T-helper 17 cell (primary cell): ENCODE results near the gene NXNL1. TPM values are rescaled to one million over a fixed set of nuclear protein-coding genes. Genes with fewer than 3 reads are reported as not detected.

Experiments
- ATAC-seq: fragments of 150-1000 bp; cut with Tn5 transposase; 2 replicates; pipeline ENCODE4 v1.10.0; 2021; ENCODE audit warnings: mild to moderate bottlenecking, moderate library complexity
- DNase-seq, 3 donors: peaks; one replicate each; pipeline versions ENCODE4 v3.0.0 to v3.0.0-alpha.2; 2020 to 2021
- H3K9me3 ChIP-seq: one replicate; pipeline ENCODE4 v1.7.0; 2013; ENCODE audit warnings: low read length, mild to moderate bottlenecking; ENCODE audit not compliant: control insufficient read depth, poor library complexity, severe bottlenecking
- H3K27ac Mint-ChIP-seq: one replicate; pipeline ENCODE4 v1.8.0; 2022; ENCODE audit warnings: mild to moderate bottlenecking, moderate library complexity, mixed read lengths
- H3K27me3 Mint-ChIP-seq: one replicate; pipeline ENCODE4 v1.8.0; 2022; ENCODE audit warnings: mixed read lengths
- H3K36me3 Mint-ChIP-seq: one replicate; pipeline ENCODE4 v1.8.0; 2022; ENCODE audit warnings: low read depth, mixed read lengths
- H3K4me1 Mint-ChIP-seq: one replicate; pipeline ENCODE4 v1.8.0; 2022; ENCODE audit warnings: mild to moderate bottlenecking, mixed read lengths
- H3K4me3 Mint-ChIP-seq: one replicate; pipeline ENCODE4 v1.8.0; 2022; ENCODE audit warnings: mild to moderate bottlenecking, moderate library complexity, mixed read lengths
- total RNA-seq, 4 donors: library from RNA in 2 of 4; stranded (reverse) in 2 of 4; gene quantifications; one replicate each; pipeline ENCODE4 v1.2.3 and lab custom pipeline; 2022 to 2026

NXNL1 gene
- total RNA-seq, 2 donors from 2014 or later: not detected

DNA sequence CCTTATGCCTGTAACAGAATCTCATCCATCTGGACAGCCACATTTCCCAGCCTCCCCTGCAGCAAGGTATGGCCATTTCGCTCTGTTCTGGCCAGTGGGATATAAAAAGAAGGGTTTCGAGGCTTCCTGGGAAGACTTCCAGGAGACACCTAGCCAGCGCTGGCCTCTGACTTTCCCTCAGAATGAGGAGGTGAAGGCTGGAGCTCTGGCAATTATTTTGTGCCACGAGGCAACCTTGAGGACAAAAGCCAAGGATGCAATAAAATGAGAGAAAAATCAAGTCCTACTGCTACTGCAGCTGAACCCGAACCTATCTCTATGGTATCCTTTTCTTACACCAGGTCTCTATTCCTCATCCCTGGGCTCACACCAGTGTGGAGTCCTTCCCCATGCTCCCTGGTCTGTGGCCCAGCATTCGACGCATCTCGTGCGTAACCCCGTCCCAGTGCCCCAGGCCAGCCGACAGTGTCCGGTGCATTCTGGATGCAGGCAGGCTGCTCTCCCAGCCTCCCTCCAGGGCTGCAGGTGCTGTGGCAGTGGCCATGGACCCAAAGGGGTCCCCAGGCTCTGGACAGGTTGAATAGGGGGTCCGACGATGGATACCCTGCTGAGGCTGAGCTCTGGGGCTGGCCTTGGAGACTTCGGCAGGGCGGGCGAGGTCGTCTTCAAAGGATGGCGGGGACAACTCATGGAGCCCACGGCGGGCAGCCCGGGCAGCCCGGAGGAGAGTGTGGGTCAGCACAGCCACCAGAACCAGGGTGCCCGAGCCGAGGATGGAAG lies 24.4 kb downstream of the NXNL1 start:
- H3K36me3 Mint-ChIP-seq: no peaks in the 10 kb centered on the region
- no peaks in the 10 kb centered on the region for H3K9me3 ChIP-seq
- ATAC-seq: no peak
- DNase-seq: no peak
- no peaks in the 10 kb centered on the region for H3K4me1 Mint-ChIP-seq
- no peak overlapping the region for H3K4me3 Mint-ChIP-seq
- H3K27me3 Mint-ChIP-seq: no peaks in the 10 kb centered on the region
- H3K27ac Mint-ChIP-seq: no peak overlapping the region

DNA sequence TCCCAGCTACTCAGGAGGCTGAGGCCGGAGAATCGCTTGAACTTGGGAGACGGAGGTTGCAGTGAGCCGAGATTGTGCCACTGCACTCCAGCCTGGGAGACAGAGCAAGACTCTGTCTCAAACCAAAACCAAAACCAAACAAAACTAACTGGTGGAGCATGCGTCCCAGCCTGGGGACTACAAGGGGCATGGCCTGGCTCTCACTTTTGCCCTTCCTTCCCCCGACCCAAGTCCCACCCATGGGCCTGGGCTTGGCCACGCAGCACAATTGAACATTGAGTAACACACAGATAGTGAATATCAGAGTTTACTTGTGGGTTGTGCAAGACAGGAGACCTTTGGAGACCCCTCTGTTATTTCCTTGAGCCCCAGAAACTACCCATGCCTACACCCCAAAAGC lies 25.5 kb downstream of the NXNL1 start:
- Mint-ChIP-seq H3K4me1 (no peaks in the 10 kb centered on the region), H3K4me3 (no peak overlapping the region), H3K27me3 (no peaks in the 10 kb centered on the region), H3K36me3 (no peaks in the 10 kb centered on the region), H3K27ac (no peak overlapping the region)
- DNase-seq (no peak), ATAC-seq (no peak)
- no peaks in the 10 kb centered on the region for H3K9me3 ChIP-seq

DNA sequence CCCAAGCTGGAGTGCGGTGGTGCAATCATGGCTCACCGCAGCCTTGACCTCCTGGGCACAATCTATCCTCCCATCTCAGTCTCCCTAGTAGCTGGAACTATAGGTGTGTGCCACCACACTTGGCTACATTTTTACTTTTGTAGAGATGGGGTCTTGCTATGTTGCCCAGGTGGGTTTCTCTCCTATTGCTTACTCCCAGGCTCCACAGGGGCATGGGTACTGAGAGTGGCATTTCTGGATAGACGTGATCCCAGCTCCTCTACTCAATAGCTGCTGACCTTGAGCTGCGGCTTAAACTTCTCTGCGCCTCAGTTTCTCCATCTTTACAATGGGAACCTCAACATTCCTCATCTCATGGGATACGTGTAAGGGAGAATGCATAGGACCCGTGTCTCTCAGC lies 29.3 kb downstream of the NXNL1 start:
- Mint-ChIP-seq H3K4me1 (no peaks in the 10 kb centered on the region), H3K36me3 (no peaks in the 10 kb centered on the region), H3K27me3 (no peaks in the 10 kb centered on the region), H3K4me3 (no peak overlapping the region), H3K27ac (no peak overlapping the region)
- DNase-seq (no peak), ATAC-seq (no peak)
- H3K9me3 ChIP-seq: no peaks in the 10 kb centered on the region

DNA sequence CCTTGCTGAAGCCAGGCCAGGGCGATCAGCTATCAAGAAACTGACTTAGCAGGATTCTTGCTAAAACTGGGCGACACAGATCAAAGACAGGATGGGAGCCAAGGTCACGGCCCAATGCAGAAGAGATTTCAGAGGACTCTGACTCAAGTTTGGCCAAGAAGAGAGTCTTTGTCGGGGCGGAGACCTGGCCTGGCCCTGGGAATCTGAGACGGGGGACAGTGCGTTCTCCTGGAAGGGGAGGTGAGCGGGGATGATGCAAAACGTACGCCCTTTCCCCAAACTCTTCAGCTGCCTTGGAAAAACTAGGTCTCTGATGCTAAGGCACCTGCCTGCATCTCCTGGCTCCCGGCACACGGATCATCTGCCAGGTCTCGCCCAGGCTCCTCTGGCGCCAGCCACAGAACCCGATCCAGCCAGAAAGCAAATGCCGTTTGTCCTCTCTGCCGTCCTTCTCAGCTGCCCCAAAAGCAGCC lies 31.0 kb downstream of the NXNL1 start:
- Mint-ChIP-seq H3K27me3 (no peaks in the 10 kb centered on the region), H3K4me3 (no peak overlapping the region), H3K36me3 (no peaks in the 10 kb centered on the region), H3K27ac (no peak overlapping the region), H3K4me1 (peaks cover 3% of the 10 kb centered on the region)
- H3K9me3 ChIP-seq: no peaks in the 10 kb centered on the region
- ATAC-seq (no peak), DNase-seq (no peak)

DNA sequence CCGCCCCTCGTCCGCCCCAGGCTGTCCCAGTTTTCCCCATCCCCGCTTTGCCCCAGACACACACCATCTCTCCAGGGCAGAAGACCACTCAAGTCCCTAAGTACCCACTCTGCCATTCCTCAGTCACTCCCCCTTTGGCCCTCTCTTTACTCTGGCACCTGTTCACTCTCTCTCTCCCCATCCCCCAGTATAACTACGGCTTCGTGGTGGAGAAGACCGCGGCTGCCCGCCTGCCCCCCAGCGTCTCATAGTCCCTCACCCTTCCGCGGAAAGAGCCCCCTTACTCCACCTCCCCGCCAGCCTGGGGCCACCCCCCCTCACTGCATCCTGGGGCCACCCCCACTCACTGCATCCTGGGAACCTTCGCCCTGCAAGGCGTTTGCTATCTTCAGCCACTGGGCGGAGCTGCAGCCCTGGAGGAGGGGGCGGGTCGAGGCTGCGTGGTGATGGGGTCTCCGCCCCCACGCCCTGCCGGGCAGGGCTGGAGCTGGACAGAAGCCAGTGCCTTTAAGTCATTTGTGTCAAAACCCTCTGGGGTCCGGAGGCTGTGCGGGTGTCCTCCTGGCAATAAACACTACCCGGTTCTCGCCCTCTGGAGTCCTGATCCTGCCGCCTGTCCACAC lies 35.9 kb downstream of the NXNL1 start:
- no peaks in the 10 kb centered on the region for H3K9me3 ChIP-seq
- DNase-seq (no peak), ATAC-seq (peak; percentile 62)
- H3K27ac Mint-ChIP-seq: no peak overlapping the region
- no peaks in the 10 kb centered on the region for H3K27me3 Mint-ChIP-seq
- peaks cover 18% of the 10 kb centered on the region for H3K4me1 Mint-ChIP-seq
- H3K36me3 Mint-ChIP-seq: peaks cover 2% of the 10 kb centered on the region
- H3K4me3 Mint-ChIP-seq: no peak overlapping the region

DNA sequence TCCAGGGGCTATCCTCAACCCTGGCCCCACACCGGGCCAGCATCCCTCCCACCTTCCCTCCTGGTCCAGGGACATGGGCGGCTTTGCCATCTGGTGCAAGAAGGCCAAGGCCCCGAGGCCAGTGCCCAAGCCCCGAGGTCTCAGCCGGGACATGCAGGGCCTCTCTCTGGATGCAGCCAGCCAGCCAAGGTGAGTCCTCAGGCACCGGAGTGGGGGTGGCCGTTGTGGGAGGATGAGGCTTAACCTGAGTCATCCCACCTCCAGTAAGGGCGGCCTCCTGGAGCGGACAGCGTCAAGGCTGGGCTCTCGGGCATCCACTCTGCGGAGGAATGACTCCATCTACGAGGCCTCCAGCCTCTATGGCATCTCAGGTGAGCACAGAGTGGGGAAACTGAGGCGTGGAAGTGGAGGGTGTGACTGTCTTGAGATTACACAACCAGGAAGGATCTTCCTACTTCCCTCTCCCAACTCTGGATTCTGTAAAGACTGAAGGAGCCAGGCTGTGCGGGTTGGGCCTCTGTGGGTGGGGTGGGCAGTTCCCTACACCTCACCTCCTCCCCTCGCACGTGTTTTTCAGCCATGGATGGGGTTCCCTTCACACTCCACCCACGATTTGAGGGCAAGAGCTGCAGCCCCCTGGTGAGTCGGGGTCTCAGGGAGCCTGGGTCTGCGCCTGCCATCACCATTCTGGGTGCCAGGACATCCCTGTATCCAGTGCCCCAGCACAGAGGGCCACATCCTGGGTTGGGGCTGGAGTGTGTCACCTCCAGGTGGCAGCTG lies 37.1 kb downstream of the NXNL1 start:
- no peak overlapping the region for H3K27ac Mint-ChIP-seq
- no peaks in the 10 kb centered on the region for H3K27me3 Mint-ChIP-seq
- H3K4me1 Mint-ChIP-seq: peaks cover 20% of the 10 kb centered on the region
- DNase-seq (no peak), ATAC-seq (no peak)
- no peaks in the 10 kb centered on the region for H3K9me3 ChIP-seq
- peaks cover 2% of the 10 kb centered on the region for H3K36me3 Mint-ChIP-seq
- H3K4me3 Mint-ChIP-seq: no peak overlapping the region

DNA sequence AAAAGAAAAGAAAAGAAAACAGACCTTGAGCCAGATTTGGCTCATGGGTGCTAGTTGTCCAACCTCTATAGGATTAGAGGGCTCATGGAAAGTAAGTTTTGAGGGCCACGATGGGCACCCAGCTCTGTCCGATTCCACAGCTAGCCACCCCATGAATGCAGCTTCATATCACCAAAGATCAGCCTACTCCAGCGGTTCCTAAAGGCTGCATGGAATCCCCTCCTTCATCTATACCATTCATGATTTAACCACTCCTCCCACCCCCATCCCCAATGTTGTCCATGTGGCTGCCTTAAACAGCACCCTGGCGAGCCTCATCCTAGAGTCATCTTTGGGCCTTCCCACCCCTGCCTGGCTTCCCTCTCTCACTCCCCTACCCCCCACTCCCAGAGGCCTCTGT lies 38.8 kb downstream of the NXNL1 start:
- Mint-ChIP-seq H3K27ac (no peak overlapping the region), H3K36me3 (peaks cover 2% of the 10 kb centered on the region), H3K4me3 (no peak overlapping the region), H3K27me3 (no peaks in the 10 kb centered on the region), H3K4me1 (peaks cover 20% of the 10 kb centered on the region)
- ATAC-seq (no peak), DNase-seq (no peak)
- H3K9me3 ChIP-seq: no peaks in the 10 kb centered on the region

DNA sequence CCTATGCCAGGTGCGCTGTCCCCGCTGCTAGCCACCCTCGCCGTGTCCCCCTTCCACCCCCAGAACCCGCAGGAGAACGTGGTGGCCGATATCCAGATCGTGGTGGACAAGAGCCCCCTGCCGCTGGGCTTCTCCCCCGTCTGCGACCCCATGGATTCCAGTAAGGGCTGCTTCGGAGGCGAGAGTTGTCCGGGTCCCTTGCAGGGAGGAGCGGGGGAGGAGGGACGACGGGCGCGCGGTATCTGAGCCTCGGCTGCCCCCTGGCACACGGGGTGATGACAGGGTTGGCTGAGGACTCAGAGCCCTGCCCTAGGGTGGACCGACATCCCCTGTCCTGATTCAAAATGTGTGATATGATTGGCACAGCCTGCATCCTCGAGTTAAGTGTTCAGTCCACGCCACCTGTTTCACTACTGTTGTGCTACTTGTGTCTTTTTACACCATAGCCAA lies 40.2 kb downstream of the NXNL1 start:
- DNase-seq: no peak
- Mint-ChIP-seq H3K27me3 (no peaks in the 10 kb centered on the region), H3K36me3 (peaks cover 4% of the 10 kb centered on the region), H3K27ac (peak overlapping the region; percentile 43), H3K4me3 (peak overlapping the region; percentile 90), H3K4me1 (peaks cover 22% of the 10 kb centered on the region)
- ATAC-seq: no peak
- no peaks in the 10 kb centered on the region for H3K9me3 ChIP-seq

DNA sequence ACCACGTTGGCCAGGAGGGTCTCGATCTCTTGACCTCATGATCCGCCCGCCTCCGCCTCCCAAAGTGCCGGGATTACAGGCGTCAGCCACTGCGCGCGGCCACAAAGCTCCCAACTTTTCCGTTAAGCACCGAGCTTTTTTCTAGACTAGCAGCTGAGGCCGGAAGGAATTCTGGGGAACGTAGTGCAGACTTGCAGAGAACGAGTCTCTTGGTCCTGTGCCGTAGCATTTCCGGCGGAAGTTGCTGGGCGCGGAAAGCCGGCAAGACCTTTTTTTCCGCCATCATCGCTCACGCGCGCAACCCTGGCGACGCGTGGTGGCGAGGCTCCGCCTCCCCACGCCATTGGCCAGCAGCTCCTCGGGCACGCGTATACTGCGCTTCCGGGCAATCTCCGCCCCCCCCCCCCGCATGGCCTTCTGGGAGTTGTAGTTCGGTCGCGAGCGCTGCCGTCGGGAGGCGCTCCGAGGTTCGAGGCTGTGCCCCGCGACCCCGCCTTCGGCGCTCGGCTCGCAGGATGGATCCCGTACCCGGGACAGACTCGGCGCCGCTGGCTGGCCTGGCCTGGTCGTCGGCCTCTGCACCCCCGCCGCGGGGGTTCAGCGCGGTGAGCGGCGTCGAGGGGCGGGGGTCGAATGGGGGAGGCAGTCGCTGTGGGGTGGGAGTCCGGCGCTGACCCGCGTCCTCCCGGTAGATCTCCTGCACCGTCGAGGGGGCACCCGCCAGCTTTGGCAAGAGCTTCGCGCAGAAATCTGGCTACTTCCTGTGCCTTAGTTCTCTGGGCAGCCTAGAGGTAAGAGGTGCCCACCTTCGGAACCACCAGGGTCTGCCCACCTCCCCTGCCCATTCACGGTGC lies 40.9 kb downstream of the NXNL1 start, which contains the start of gene MVB12A:
MVB12A (plus strand) TSS at position 427 of the 854 bp plus-strand sequence; CDS start at position 516, 89 bp downstream.
- no peaks in the 10 kb centered on the region for H3K27me3 Mint-ChIP-seq
- H3K9me3 ChIP-seq: no peaks in the 10 kb centered on the region
- peaks cover 21% of the 10 kb centered on the region for H3K4me1 Mint-ChIP-seq
- ATAC-seq (peak; percentile 98), DNase-seq (peak; percentile 86 to 92 (median 90))
- H3K36me3 Mint-ChIP-seq: peaks cover 4% of the 10 kb centered on the region
- peak within 1 kb of the TSS; percentile 84 for H3K27ac Mint-ChIP-seq
- H3K4me3 Mint-ChIP-seq: peak within 1 kb of the TSS; percentile 90

DNA sequence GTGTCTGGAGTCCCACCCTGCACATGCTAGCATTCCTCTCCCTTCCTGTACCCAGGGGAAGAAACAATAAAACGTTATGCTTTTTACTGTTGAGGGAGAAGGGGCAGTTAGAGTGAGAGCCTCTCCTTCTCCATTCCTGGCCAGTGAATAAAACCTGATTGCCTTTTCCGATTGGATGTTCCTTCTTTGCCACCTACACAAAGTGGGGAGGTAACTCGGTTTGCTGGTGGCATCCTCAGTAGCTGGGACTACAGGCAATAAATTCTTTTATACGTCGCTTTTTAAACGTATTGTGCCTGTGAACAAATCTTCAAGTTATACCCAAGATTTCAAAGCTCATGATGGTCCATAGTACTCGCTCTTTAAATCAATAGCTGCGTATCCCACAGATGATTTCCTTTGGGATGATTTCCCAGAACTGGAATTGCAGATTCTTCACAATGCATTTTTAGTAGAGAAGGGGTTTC lies 41.5 kb downstream of the NXNL1 start:
- DNase-seq (no peak), ATAC-seq (no peak)
- Mint-ChIP-seq H3K4me1 (peaks cover 17% of the 10 kb centered on the region), H3K27me3 (no peaks in the 10 kb centered on the region), H3K36me3 (peaks cover 4% of the 10 kb centered on the region), H3K4me3 (peak overlapping the region; percentile 90), H3K27ac (peak overlapping the region; percentile 84)
- H3K9me3 ChIP-seq: no peaks in the 10 kb centered on the region

DNA sequence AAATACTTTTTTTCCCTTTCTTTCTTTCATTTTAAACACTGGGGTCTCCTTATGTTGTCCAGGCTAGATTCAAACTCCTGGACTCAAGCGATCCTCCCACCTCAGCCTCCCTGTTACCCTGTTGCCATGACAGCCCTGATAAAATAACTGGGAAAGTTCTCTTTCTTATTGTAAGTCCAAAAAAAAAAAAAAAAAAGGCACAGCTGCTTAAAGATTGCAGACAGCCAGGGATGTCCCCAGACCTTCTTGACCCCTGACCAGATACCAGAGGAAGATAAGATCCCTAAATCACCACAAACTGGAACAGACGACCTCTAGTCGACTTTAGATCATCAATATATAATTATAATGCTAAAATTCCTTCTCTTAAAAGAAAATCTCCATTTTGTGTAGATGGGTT lies 42.0 kb downstream of the NXNL1 start:
- Mint-ChIP-seq H3K4me1 (peaks cover 14% of the 10 kb centered on the region), H3K27ac (no peak overlapping the region)

DNA sequence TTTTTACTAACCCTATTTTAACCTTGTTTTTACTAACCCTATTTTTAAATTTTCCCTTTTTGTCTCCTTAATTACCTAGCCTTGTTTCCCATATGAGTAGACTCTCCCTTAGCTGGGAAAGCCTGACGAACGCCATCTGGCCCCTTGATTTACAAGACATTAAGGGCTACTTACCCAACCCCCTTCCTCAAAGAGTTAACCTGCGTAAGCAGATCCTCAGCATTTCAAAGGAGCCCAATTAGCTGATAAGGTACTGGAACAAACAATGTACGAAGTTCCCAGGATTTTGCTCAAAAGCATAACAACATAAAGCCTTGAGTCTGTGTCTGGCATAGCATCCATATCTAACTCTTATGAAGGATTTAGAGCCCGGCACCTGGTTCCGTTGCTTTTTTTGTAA lies 45.6 kb downstream of the NXNL1 start:
- DNase-seq (no peak), ATAC-seq (no peak)
- no peaks in the 10 kb centered on the region for H3K9me3 ChIP-seq
- Mint-ChIP-seq H3K36me3 (peaks cover 2% of the 10 kb centered on the region), H3K27me3 (no peaks in the 10 kb centered on the region), H3K4me1 (peaks cover 12% of the 10 kb centered on the region), H3K27ac (no peak overlapping the region), H3K4me3 (no peak overlapping the region)

More for the DNA sequence above, 42.0 kb downstream of the NXNL1 start:
- no peaks in the 10 kb centered on the region for H3K9me3 ChIP-seq
- Mint-ChIP-seq H3K27me3 (no peaks in the 10 kb centered on the region), H3K4me3 (peak overlapping the region; percentile 90), H3K36me3 (peaks cover 4% of the 10 kb centered on the region)
- DNase-seq: no peak
- no peak for ATAC-seq
